ENCODE results near the gene FYCO1. TPM values are rescaled to one million over a fixed set of nuclear protein-coding genes. Genes with fewer than 3 reads are reported as not detected.

The FYCO1 gene
- total and polyA plus RNA-seq, 2 experiments from 2014 or later: 6.2 to 13.4 TPM

- no peaks in the 10 kb centered on the region for H4K20me1 ChIP-seq (ENCODE audit: insufficient read depth)
- 88 to 89% methylated on average over 8 of the region's 8 CpGs for WGBS, 2 experiments (ENCODE audit: low coverage in 1 of 2, low lambda C conversion rate in 2 of 2, missing lambda C conversion rate in 2 of 2)
- DNase-seq: no peak
- no peak overlapping the region for H3K27ac ChIP-seq
- H3K36me3 ChIP-seq (ENCODE audit: low read depth): peaks cover 14% of the 10 kb centered on the region
- no peaks in the 10 kb centered on the region for H3K27me3 ChIP-seq (replicated peaks; ENCODE audit: insufficient read depth)
- H3F3A ChIP-seq (ENCODE audit: insufficient read depth): 0 out of 2 replicates have a peak, but pooled peaks cover 5% of the 10 kb centered on the region
- no peak overlapping the region for H2AFZ ChIP-seq
- H3K9me3 ChIP-seq (ENCODE audit: low read depth): no peaks in the 10 kb centered on the region
- H3K4me3 ChIP-seq: no peak overlapping the region
- no peak overlapping the region for H3K4me2 ChIP-seq (ENCODE audit: unreplicated experiment)
- H3K79me2 ChIP-seq (ENCODE audit: insufficient read depth): no peaks in the 10 kb centered on the region
- TF ChIP-seq EZH2 (IDR thresholded peaks at IDR 0.05; ENCODE audit: insufficient read depth, poor library complexity, severe bottlenecking): no peak
- H3K9ac ChIP-seq: no peak overlapping the region
- in situ Hi-C loops (cut with MboI): no loop called here
- peaks cover 8% of the 10 kb centered on the region for H3K4me1 ChIP-seq (ENCODE audit: insufficient read depth)
- H3K9me2 ChIP-seq (ENCODE audit: insufficient read depth): no peaks in the 10 kb centered on the region
Measured at GRCh38 chr3:45964139-45964538, 31.5 kb downstream of the FYCO1 start.

- Histone ChIP-seq H3K4me1 (ENCODE audit: insufficient read depth) (peaks cover 13% of the 10 kb centered on the region), H3K27me3 (replicated peaks; ENCODE audit: insufficient read depth) (no peaks in the 10 kb centered on the region), H3K79me2 (ENCODE audit: insufficient read depth) (no peaks in the 10 kb centered on the region), H3K36me3 (ENCODE audit: low read depth) (peaks cover 14% of the 10 kb centered on the region), H2AFZ (no peak overlapping the region), H3K4me2 (ENCODE audit: unreplicated experiment) (no peak overlapping the region), H3K27ac (no peak overlapping the region), H3K4me3 (no peak overlapping the region), H3K9me2 (ENCODE audit: insufficient read depth) (no peaks in the 10 kb centered on the region), H3K9ac (no peak overlapping the region), H3K9me3 (ENCODE audit: low read depth) (no peaks in the 10 kb centered on the region), H3F3A (ENCODE audit: insufficient read depth) (peaks cover 16% of the 10 kb centered on the region; the same call in 1 of the 2 replicates), H4K20me1 (ENCODE audit: insufficient read depth) (no peaks in the 10 kb centered on the region)
- WGBS, 2 experiments (ENCODE audit: low coverage in 1 of 2, low lambda C conversion rate in 2 of 2, missing lambda C conversion rate in 2 of 2): 85 to 94% methylated on average over 5 of the region's 5 CpGs
- no peak for DNase-seq
- in situ Hi-C loops (cut with MboI): no loop called here
- TF ChIP-seq EZH2 (IDR thresholded peaks at IDR 0.05; ENCODE audit: insufficient read depth, poor library complexity, severe bottlenecking) (no peak), EZH2phosphoT487 (IDR thresholded peaks at IDR 0.05; ENCODE audit: insufficient read depth, low read depth) (no peak)
Measured at GRCh38 chr3:45962033-45962432, 33.6 kb downstream of the FYCO1 start.

DNA sequence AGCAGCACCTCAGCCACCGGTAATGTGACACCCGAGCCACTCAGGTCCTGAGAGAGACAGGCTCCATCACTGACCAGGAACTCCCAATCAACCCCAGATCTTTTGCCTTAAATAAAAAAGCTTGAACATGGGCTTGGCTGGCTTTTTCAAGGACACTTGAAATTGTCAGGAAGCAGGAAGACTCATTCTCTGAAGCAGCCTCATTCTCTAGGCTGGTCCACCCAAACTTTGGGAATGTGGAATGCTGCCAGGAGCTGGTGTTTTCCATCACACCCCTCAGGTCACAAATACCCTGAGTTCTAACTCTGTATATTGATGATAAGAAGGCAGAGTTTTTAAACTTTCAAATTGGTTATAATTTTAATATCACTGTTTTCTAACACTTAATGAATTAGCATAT lies 35.3 kb downstream of the FYCO1 start:
- Histone ChIP-seq H2AFZ (no peak overlapping the region), H3K36me3 (ENCODE audit: low read depth) (peaks cover 14% of the 10 kb centered on the region), H3K4me1 (ENCODE audit: insufficient read depth) (peaks cover 13% of the 10 kb centered on the region), H3K9me2 (ENCODE audit: insufficient read depth) (no peaks in the 10 kb centered on the region), H3F3A (ENCODE audit: insufficient read depth) (peaks cover 16% of the 10 kb centered on the region; the same call in 1 of the 2 replicates), H3K27ac (no peak overlapping the region), H3K4me2 (ENCODE audit: unreplicated experiment) (no peak overlapping the region), H3K79me2 (ENCODE audit: insufficient read depth) (no peaks in the 10 kb centered on the region), H3K9ac (no peak overlapping the region), H3K27me3 (replicated peaks; ENCODE audit: insufficient read depth) (no peaks in the 10 kb centered on the region), H3K4me3 (no peak overlapping the region), H4K20me1 (ENCODE audit: insufficient read depth) (no peaks in the 10 kb centered on the region), H3K9me3 (ENCODE audit: low read depth) (no peaks in the 10 kb centered on the region)
- in situ Hi-C loops (cut with MboI): no loop called here
- TF ChIP-seq EZH2 (IDR thresholded peaks at IDR 0.05; ENCODE audit: insufficient read depth, poor library complexity, severe bottlenecking): no peak
- WGBS, 2 experiments (ENCODE audit: low coverage in 1 of 2, low lambda C conversion rate in 2 of 2, missing lambda C conversion rate in 2 of 2): 90 to 100% methylated on average over 2 of the region's 2 CpGs
- DNase-seq: no peak

GRCh38 chr3:45959201-45959600 lies 36.4 kb downstream of the FYCO1 start:
- Histone ChIP-seq H3K9me2 (ENCODE audit: insufficient read depth) (no peaks in the 10 kb centered on the region), H3K9ac (peak overlapping the region; percentile 33; the same call in 1 of the 2 replicates), H3K36me3 (ENCODE audit: low read depth) (peaks cover 11% of the 10 kb centered on the region), H3K4me3 (no peak overlapping the region), H3K4me2 (ENCODE audit: unreplicated experiment) (no peak overlapping the region), H3K9me3 (ENCODE audit: low read depth) (no peaks in the 10 kb centered on the region), H3K79me2 (ENCODE audit: insufficient read depth) (no peaks in the 10 kb centered on the region), H3K27me3 (replicated peaks; ENCODE audit: insufficient read depth) (no peaks in the 10 kb centered on the region), H3F3A (ENCODE audit: insufficient read depth) (peaks cover 16% of the 10 kb centered on the region; the same call in 1 of the 2 replicates), H4K20me1 (ENCODE audit: insufficient read depth) (no peaks in the 10 kb centered on the region), H3K4me1 (ENCODE audit: insufficient read depth) (peaks cover 13% of the 10 kb centered on the region), H2AFZ (no peak overlapping the region), H3K27ac (peak overlapping the region; percentile 45; the same call in 1 of the 2 replicates)
- in situ Hi-C loops (cut with MboI): no loop called here
- no peak for TF ChIP-seq EZH2phosphoT487 (IDR thresholded peaks at IDR 0.05; ENCODE audit: insufficient read depth, low read depth)
- no peak for TF ChIP-seq EZH2 (IDR thresholded peaks at IDR 0.05; ENCODE audit: insufficient read depth, poor library complexity, severe bottlenecking)
- DNase-seq: no peak
- WGBS, 2 experiments (ENCODE audit: low coverage in 1 of 2, low lambda C conversion rate in 2 of 2, missing lambda C conversion rate in 2 of 2): 87 to 91% methylated on average over 7 of the region's 7 CpGs

- in situ Hi-C loops (cut with MboI): no loop called here
- Histone ChIP-seq H3K4me3 (no peak overlapping the region), H4K20me1 (ENCODE audit: insufficient read depth) (no peaks in the 10 kb centered on the region), H3K9me2 (ENCODE audit: insufficient read depth) (no peaks in the 10 kb centered on the region), H3K27me3 (replicated peaks; ENCODE audit: insufficient read depth) (no peaks in the 10 kb centered on the region), H3K4me2 (ENCODE audit: unreplicated experiment) (peak overlapping the region; percentile 8), H2AFZ (no peak overlapping the region), H3K4me1 (ENCODE audit: insufficient read depth) (peaks cover 13% of the 10 kb centered on the region), H3K9me3 (ENCODE audit: low read depth) (no peaks in the 10 kb centered on the region), H3K79me2 (ENCODE audit: insufficient read depth) (no peaks in the 10 kb centered on the region), H3K36me3 (ENCODE audit: low read depth) (peaks cover 8% of the 10 kb centered on the region), H3F3A (ENCODE audit: insufficient read depth) (peaks cover 16% of the 10 kb centered on the region; the same call in 1 of the 2 replicates), H3K9ac (peak overlapping the region; percentile 64), H3K27ac (peak overlapping the region; percentile 70)
- peak; percentile 95 for DNase-seq
- no peak for TF ChIP-seq EZH2 (IDR thresholded peaks at IDR 0.05; ENCODE audit: insufficient read depth, poor library complexity, severe bottlenecking)
- TF ChIP-seq EZH2phosphoT487 (IDR thresholded peaks at IDR 0.05; ENCODE audit: insufficient read depth, low read depth): no peak
- WGBS, 2 experiments (ENCODE audit: low coverage in 1 of 2, low lambda C conversion rate in 2 of 2, missing lambda C conversion rate in 2 of 2): 28 to 31% methylated on average over 6 of the region's 6 CpGs
Measured at GRCh38 chr3:45958321-45958791, 37.3 kb downstream of the FYCO1 start.
